Endothelial cell of umbilical vein (primary cell): Measurements from ENCODE around the gene ITGB8. TPM values are rescaled to one million over a fixed set of nuclear protein-coding genes. Genes with fewer than 3 reads are reported as not detected.
A peak's percentile ranks its signal among the peaks of the same experiment; 100 is the strongest.
"Not testable (repeated sequence)": the region's sequence is repeated elsewhere in the genome, so short reads cannot be mapped to it uniquely, and the experiment has no call there.

ENCODE experiments used
- BruUV-seq: library from RNA; stranded (reverse); fragments of 400-500 nt; replicated peaks from 2 replicates; lab custom pipeline; 2021; lab: Mats Ljungman, UMichigan
- CTCF ChIA-PET: fragments of 300-600, 350-600 bp; sonication (Branson Sonifier 250); formaldehyde crosslinking; loops from one replicate; lab custom pipeline; 2021; ENCODE audit warnings: antibody characterized with exemption, inconsistent platforms; lab: Charles Lee
- POLR2A ChIA-PET: fragments of 300-600, 350-600 bp; sonication (Branson Sonifier 250); formaldehyde crosslinking; loops from one replicate; lab custom pipeline; 2021; ENCODE audit warnings: antibody characterized with exemption, inconsistent platforms; lab: Charles Lee
- DNase-seq: peaks from one replicate; pipeline ENCODE4 v3.0.0-alpha.2; 2011; ENCODE audit warnings: low read depth, low spot score
- FAIRE-seq: peaks from 2 replicates; lab custom pipeline; 2011; peaks lifted over from hg19 to GRCh38; lab: Jason Lieb, UNC
- H2AFZ ChIP-seq: 2 replicates; pipeline ENCODE4 v1.6.0; 2012; ENCODE audit warnings: low read depth, low read length, control low read depth, inconsistent platforms
- H3K27ac ChIP-seq: 2 replicates; pipeline ENCODE4 v1.5.1; 2011; ENCODE audit warnings: low read depth, mild to moderate bottlenecking, control low read depth, low read length, moderate library complexity; ENCODE audit not compliant: insufficient read depth
- H3K27me3 ChIP-seq, 2 experiments: 2 replicates each; pipeline versions ENCODE4 v1.6.0 to v1.6.1; 2011; ENCODE audit warnings: low read length in 2 of 2, mixed read lengths in 1 of 2; ENCODE audit not compliant: control insufficient read depth in 2 of 2, insufficient read depth in 2 of 2
- H3K36me3 ChIP-seq, 2 experiments: 2 replicates in 1 of 2; 3 replicates in 1 of 2; pipeline ENCODE4 v1.5.1; 2011; ENCODE audit warnings: low read length in 2 of 2, mild to moderate bottlenecking in 1 of 2, moderate library complexity in 1 of 2; ENCODE audit not compliant: control insufficient read depth in 2 of 2, insufficient read depth in 2 of 2; ENCODE audit errors: extremely low read depth in 1 of 2
- H3K4me1 ChIP-seq: 3 replicates; pipeline ENCODE4 v1.5.1; 2011; ENCODE audit warnings: mild to moderate bottlenecking, low read length; ENCODE audit not compliant: control insufficient read depth, insufficient read depth; ENCODE audit errors: extremely low read depth
- H3K4me2 ChIP-seq: 2 replicates; pipeline ENCODE4 v1.6.1; 2011; ENCODE audit warnings: low read length, control low read depth, mixed read lengths; ENCODE audit not compliant: insufficient read depth
- H3K4me3 ChIP-seq, 3 experiments: fragments of 200-600 bp in 1 of 3; sonication (generic), shearing (Covaris generic) in 1 of 3; replicated peaks in 1 of 3; 2 replicates each; pipeline ENCODE4 v1.5.1; 2011 to 2016; ENCODE audit warnings: control low read depth in 3 of 3, low read length in 3 of 3, mild to moderate bottlenecking in 2 of 3, inconsistent platforms in 1 of 3, low read depth in 1 of 3, moderate library complexity in 1 of 3; ENCODE audit not compliant: insufficient read depth in 1 of 3
- H3K79me2 ChIP-seq: 2 replicates; pipeline ENCODE4 v1.6.0; 2012; ENCODE audit warnings: low read length, inconsistent platforms; ENCODE audit not compliant: control insufficient read depth, insufficient read depth
- H3K9ac ChIP-seq: replicated peaks from 2 replicates; pipeline ENCODE3; 2011; ENCODE audit warnings: low read length, control low read depth; ENCODE audit not compliant: insufficient read depth; ENCODE audit errors: extremely low read depth
- H3K9me1 ChIP-seq: replicated peaks from 3 replicates; pipeline ENCODE4 v1.6.0; 2011; ENCODE audit warnings: mild to moderate bottlenecking, low read length; ENCODE audit not compliant: control insufficient read depth, insufficient read depth; ENCODE audit errors: extremely low read depth
- H3K9me3 ChIP-seq: replicated peaks from 2 replicates; pipeline ENCODE4 v1.5.1; 2012; ENCODE audit warnings: low read length, inconsistent platforms; ENCODE audit not compliant: control insufficient read depth, insufficient read depth
- H4K20me1 ChIP-seq: replicated peaks from 2 replicates; pipeline ENCODE3; 2011; ENCODE audit warnings: mild to moderate bottlenecking, low read length; ENCODE audit not compliant: control insufficient read depth, insufficient read depth; ENCODE audit errors: extremely low read depth
- FOS ChIP-seq: IDR thresholded peaks from 2 replicates; pipeline ENCODE4 v1.6.1; 2011; ENCODE audit warnings: mild to moderate bottlenecking, low read length, moderate library complexity, borderline replicate concordance; ENCODE audit not compliant: insufficient read depth
- GATA2 ChIP-seq: IDR thresholded peaks from 2 replicates; pipeline ENCODE4 v1.7.0; 2011; ENCODE audit warnings: low read depth, mild to moderate bottlenecking, moderate library complexity, mixed read lengths, low read length; ENCODE audit not compliant: insufficient read length, insufficient read depth
- JUN ChIP-seq: IDR thresholded peaks from 2 replicates; pipeline ENCODE4 v1.6.1; 2011; ENCODE audit warnings: borderline replicate concordance, low read depth; ENCODE audit not compliant: insufficient read length, insufficient read depth
- MYC ChIP-seq: IDR thresholded peaks from one replicate; pipeline ENCODE4 v1.6.1; 2011; ENCODE audit warnings: mild to moderate bottlenecking, low read depth, low read length
- POLR2A ChIP-seq: IDR thresholded peaks from 2 replicates; pipeline ENCODE4 v1.6.1; 2012; ENCODE audit warnings: low read depth, mild to moderate bottlenecking, control low read depth, low read length
- POLR2AphosphoS5 ChIP-seq: IDR thresholded peaks from 2 replicates; pipeline ENCODE4 v1.6.1; 2012; ENCODE audit warnings: low read depth, mild to moderate bottlenecking, control low read depth, low read length, moderate library complexity; ENCODE audit not compliant: insufficient read depth
- dilution Hi-C: fragments of 300-500 bp; cut with MboI; formaldehyde crosslinking; loops from one replicate; pipeline ENCODE4 v1.15.0; 2019; ENCODE audit warnings: low sequenced_read_pairs; ENCODE audit not compliant: extremely low pct_ligation_motif_present
- intact Hi-C: fragments of 100-400 bp; cut with micrococcal nuclease; formaldehyde crosslinking; loops from one replicate; pipeline ENCODE4 v1.10.0; 2022
- polyA plus RNA-seq, 4 experiments: library from polyadenylated mRNA; depleted of rRNA in 3 of 4; stranded (reverse) in 3 of 4; unstranded in 1 of 4; fragments of >200 nt; gene quantifications; 2 replicates each; pipeline versions ENCODE4 v1.2.1 to v1.2.3, GENCODE V29; 2011 to 2012; ENCODE audit warnings: missing spikeins in 1 of 4
- total RNA-seq: library from RNA; stranded (reverse); gene quantifications from 2 replicates; pipeline ENCODE4 v1.2.3, GENCODE V29; 2021

The ITGB8 gene
- total and polyA plus RNA-seq, 2 donors (not counting 3 experiments of a cell fraction or from before 2014, with no cell fraction given): 2.9 to 8.2 TPM

- POLR2A ChIA-PET: no interaction called here
Measured at GRCh38 chr7:20301311-20301939, 29.3 kb upstream of the ITGB8 start.

GRCh38 chr7:20302300-20302699 is 28.4 kb upstream of the ITGB8 start:
- H3K4me2 ChIP-seq, H3K9ac ChIP-seq, intact Hi-C loops, H3K79me2 ChIP-seq, H3K27ac ChIP-seq, H3K9me3 ChIP-seq, H4K20me1 ChIP-seq, H3K4me3 ChIP-seq, POLR2A ChIA-PET, FAIRE-seq, BruUV-seq, H2AFZ ChIP-seq, H3K9me1 ChIP-seq, H3K36me3 ChIP-seq, H3K27me3 ChIP-seq, DNase-seq: not testable (repeated sequence)
- peaks cover 18% of the 10 kb centered on the region for H3K4me1 ChIP-seq
- dilution Hi-C loops: loop anchor here (25.0 kb wide), 1 partner anchor 90 kb away; the partner anchor contains the start of gene MACC1
- CTCF ChIA-PET: interaction anchor here (1.1 to 1.8 kb wide), 5 partner anchors 9 to 555 kb away, joined by 4 to 6 read pairs (median 5); partner anchors contain the start of gene ITGB8

More at GRCh38 chr7:20301311-20301939, 29.3 kb upstream of the ITGB8 start:
- Histone ChIP-seq H3K9ac (no peak overlapping the region), H3K79me2 (no peaks in the 10 kb centered on the region), H2AFZ (peak overlapping the region; percentile 13), H3K9me1 (no peaks in the 10 kb centered on the region), H3K27ac (peak overlapping the region; percentile 48), H3K9me3 (no peaks in the 10 kb centered on the region), H3K36me3 (no peaks in the 10 kb centered on the region), H3K4me3 (no peak overlapping the region), H3K4me2 (peak overlapping the region; percentile 40), H4K20me1 (no peaks in the 10 kb centered on the region), H3K4me1 (peaks cover 9% of the 10 kb centered on the region), H3K27me3 (no peaks in the 10 kb centered on the region)
- FAIRE-seq (peak; percentile 8), DNase-seq (peak; percentile 71)
- intact Hi-C loops (no loop called here), dilution Hi-C loops (loop anchor here (25.0 kb wide), 1 partner anchor 89 kb away; the partner anchor contains the start of gene MACC1)
- TSS peak; percentile 81 for BruUV-seq
- CTCF ChIA-PET: interaction anchor here (0.8 to 1.8 kb wide), 6 partner anchors 10 to 554 kb away, joined by 3 to 6 read pairs (median 4); partner anchors contain the start of gene ITGB8
- TF ChIP-seq POLR2AphosphoS5: no peak
- TF ChIP-seq MYC: no peak
- TF ChIP-seq FOS: peak; percentile 69
- TF ChIP-seq JUN: peak; percentile 74
- no peak for TF ChIP-seq GATA2
- TF ChIP-seq POLR2A: no peak
